ENCODE results near the gene HOATZ.

Gene HOATZ

DNA sequence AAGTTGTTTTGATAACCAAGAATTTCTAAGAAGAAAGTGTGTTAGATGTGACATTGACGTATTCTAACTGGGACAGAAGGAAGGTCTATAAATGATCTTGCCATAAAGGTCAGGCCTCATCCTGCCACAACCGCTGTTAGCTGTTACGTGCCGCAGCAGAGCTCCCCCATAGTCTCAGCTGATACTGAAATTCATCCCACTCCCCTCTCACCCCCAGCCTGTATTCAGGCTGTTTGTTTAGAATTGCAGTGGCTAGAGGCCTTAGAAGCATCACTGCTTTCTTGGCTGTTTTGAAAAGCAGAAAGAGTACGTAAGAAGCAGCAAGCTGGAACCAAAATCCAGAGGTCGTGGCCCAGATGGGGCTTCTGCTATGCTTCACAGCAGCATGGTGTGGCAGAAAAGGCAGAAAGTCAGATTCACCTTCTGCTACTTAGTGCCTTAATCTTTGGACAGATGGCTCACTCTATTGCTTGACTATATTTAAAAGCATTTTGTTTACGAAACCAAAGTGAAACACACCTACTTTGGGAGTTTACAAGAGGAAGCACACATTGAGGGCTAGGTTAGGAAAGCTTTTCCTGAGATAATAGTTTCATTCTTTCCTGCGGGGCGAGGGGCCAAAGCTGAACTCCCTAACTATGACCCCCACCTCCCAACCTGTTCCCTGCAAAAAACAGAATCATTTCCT, 25.0 kb downstream of the HOATZ start:
- Histone ChIP-seq H3K36me3 (ENCODE audit: low read length) (no peaks in the 10 kb centered on the region), H3K9me3 (ENCODE audit: insufficient read depth, low read length) (no peaks in the 10 kb centered on the region), H2AFZ (ENCODE audit: low read depth, low read length, severe bottlenecking) (no peak overlapping the region), H3K4me2 (ENCODE audit: low read depth, low read length, poor library complexity, severe bottlenecking) (no peak overlapping the region), H3K27me3 (ENCODE audit: low read length) (no peaks in the 10 kb centered on the region), H3K9ac (ENCODE audit: low read length) (no peak overlapping the region), H3F3A (ENCODE audit: insufficient read depth) (no peaks in the 10 kb centered on the region), H3K27ac (ENCODE audit: low read depth, low read length) (no peak overlapping the region), H3K9me2 (replicated peaks; ENCODE audit: insufficient read depth, low read length) (no peaks in the 10 kb centered on the region), H4K20me1 (ENCODE audit: low read depth, low read length) (no peaks in the 10 kb centered on the region), H3K79me2 (ENCODE audit: insufficient read depth, low read length) (no peaks in the 10 kb centered on the region), H3K4me3 (ENCODE audit: insufficient read depth, low read length, poor library complexity, severe bottlenecking) (no peak overlapping the region)
- TF ChIP-seq EZH2phosphoT487 (conservative IDR thresholded peaks at IDR 0.05; ENCODE audit: low read length), result no peak
- TF ChIP-seq, protein P1, sequence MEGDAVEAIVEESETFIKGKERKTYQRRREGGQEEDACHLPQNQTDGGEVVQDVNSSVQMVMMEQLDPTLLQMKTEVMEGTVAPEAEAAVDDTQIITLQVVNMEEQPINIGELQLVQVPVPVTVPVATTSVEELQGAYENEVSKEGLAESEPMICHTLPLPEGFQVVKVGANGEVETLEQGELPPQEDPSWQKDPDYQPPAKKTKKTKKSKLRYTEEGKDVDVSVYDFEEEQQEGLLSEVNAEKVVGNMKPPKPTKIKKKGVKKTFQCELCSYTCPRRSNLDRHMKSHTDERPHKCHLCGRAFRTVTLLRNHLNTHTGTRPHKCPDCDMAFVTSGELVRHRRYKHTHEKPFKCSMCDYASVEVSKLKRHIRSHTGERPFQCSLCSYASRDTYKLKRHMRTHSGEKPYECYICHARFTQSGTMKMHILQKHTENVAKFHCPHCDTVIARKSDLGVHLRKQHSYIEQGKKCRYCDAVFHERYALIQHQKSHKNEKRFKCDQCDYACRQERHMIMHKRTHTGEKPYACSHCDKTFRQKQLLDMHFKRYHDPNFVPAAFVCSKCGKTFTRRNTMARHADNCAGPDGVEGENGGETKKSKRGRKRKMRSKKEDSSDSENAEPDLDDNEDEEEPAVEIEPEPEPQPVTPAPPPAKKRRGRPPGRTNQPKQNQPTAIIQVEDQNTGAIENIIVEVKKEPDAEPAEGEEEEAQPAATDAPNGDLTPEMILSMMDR (IDR thresholded peaks at IDR 0.05; ENCODE audit: insufficient read depth, low read length, poor library complexity, severe bottlenecking), result no peak

DNA sequence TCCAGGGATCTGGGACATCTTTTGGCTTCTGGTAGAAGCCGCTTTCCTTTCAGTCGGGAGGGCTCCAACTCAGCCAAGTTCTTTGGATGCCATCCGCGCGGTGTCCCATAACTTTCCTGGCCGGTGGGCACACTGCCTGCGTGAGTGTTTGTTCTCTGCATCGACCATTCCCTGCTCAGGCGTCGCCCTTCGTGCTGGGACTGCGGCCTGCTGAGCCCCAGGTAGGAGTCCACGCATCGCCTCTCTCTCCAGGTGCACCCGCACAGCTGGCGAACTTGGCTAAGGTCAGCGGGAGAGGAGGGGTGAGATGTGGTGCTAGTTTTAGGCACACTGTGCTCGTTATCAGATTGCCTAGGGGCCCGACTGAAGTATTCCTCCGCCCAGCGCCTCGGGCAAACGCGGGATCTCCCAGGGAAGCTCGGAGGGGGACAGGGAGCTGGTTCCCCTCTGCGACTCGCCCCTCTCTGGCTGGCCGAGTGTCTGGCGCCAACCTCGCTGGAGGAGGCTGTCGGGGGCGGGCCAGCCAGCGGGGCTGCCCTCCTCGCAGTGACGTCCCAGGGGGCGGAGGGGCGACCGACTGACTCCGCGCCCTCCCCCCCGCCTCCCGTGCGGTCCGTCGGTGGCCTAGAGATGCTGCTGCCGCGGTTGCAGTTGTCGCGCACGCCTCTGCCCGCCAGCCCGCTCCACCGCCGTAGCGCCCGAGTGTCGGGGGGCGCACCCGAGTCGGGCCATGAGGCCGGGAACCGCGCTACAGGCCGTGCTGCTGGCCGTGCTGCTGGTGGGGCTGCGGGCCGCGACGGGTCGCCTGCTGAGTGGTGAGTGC, 25.7 kb downstream of the HOATZ start, which contains the start of gene LAYN:
Gene LAYN, plus strand, starts transcription at position 607 of the 823 bp plus-strand sequence. Its CDS starts 124 bp downstream, at position 731.
- no peaks in the 10 kb centered on the region for H3K79me2 ChIP-seq (ENCODE audit: insufficient read depth, low read length)
- no peaks in the 10 kb centered on the region for H3K9me3 ChIP-seq (ENCODE audit: insufficient read depth, low read length)
- H3K27ac ChIP-seq (ENCODE audit: low read depth, low read length), result no peak within 1 kb of the TSS
- no peak within 1 kb of the TSS for H2AFZ ChIP-seq (ENCODE audit: low read depth, low read length, severe bottlenecking)
- no peaks in the 10 kb centered on the region for H3K9me2 ChIP-seq (replicated peaks; ENCODE audit: insufficient read depth, low read length)
- TF ChIP-seq EZH2phosphoT487 (conservative IDR thresholded peaks at IDR 0.05; ENCODE audit: low read length), result no peak
- TF ChIP-seq, protein P1 (IDR thresholded peaks at IDR 0.05; ENCODE audit: insufficient read depth, low read length, poor library complexity, severe bottlenecking), result no peak
- no peaks in the 10 kb centered on the region for H3K27me3 ChIP-seq (ENCODE audit: low read length)
- no peaks in the 10 kb centered on the region for H3K36me3 ChIP-seq (ENCODE audit: low read length)
- no peaks in the 10 kb centered on the region for H4K20me1 ChIP-seq (ENCODE audit: low read depth, low read length)
- H3K9ac ChIP-seq (ENCODE audit: low read length), result no peak within 1 kb of the TSS
- H3K4me2 ChIP-seq (ENCODE audit: low read depth, low read length, poor library complexity, severe bottlenecking), result no peak within 1 kb of the TSS
- H3F3A ChIP-seq (ENCODE audit: insufficient read depth), result no peaks in the 10 kb centered on the region
- H3K4me3 ChIP-seq (ENCODE audit: insufficient read depth, low read length, poor library complexity, severe bottlenecking), result no peak within 1 kb of the TSS

DNA sequence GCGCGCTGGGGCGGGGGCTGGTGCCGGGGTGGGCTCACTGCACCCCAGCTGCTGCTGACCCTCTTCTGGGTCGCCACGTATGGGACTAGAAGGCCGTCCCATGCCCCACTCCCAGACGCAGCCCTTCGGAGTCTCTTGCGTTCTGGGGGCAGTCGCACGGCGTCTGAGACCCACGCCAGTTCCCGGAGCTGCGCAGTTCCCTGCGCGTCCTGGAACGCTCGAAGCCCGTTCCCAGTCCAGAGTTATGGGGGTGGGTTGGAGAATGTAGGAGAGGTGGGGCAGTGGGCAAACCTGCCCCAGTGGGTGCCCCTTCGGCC, 26.3 kb downstream of the HOATZ start:
- H3F3A ChIP-seq (ENCODE audit: insufficient read depth), result no peaks in the 10 kb centered on the region
- no peak overlapping the region for H3K4me3 ChIP-seq (ENCODE audit: insufficient read depth, low read length, poor library complexity, severe bottlenecking)
- H3K27ac ChIP-seq (ENCODE audit: low read depth, low read length), result no peak overlapping the region
- no peak overlapping the region for H3K4me2 ChIP-seq (ENCODE audit: low read depth, low read length, poor library complexity, severe bottlenecking)
- H3K9me3 ChIP-seq (ENCODE audit: insufficient read depth, low read length), result no peaks in the 10 kb centered on the region
- TF ChIP-seq, protein P1 (IDR thresholded peaks at IDR 0.05; ENCODE audit: insufficient read depth, low read length, poor library complexity, severe bottlenecking), result no peak
- TF ChIP-seq EZH2phosphoT487 (conservative IDR thresholded peaks at IDR 0.05; ENCODE audit: low read length), result no peak
- no peaks in the 10 kb centered on the region for H3K36me3 ChIP-seq (ENCODE audit: low read length)
- no peaks in the 10 kb centered on the region for H3K27me3 ChIP-seq (ENCODE audit: low read length)
- H3K79me2 ChIP-seq (ENCODE audit: insufficient read depth, low read length), result no peaks in the 10 kb centered on the region
- H4K20me1 ChIP-seq (ENCODE audit: low read depth, low read length), result no peaks in the 10 kb centered on the region
- H3K9ac ChIP-seq (ENCODE audit: low read length), result no peak overlapping the region
- H3K9me2 ChIP-seq (replicated peaks; ENCODE audit: insufficient read depth, low read length), result no peaks in the 10 kb centered on the region
- H2AFZ ChIP-seq (ENCODE audit: low read depth, low read length, severe bottlenecking), result no peak overlapping the region

Measured in SU-DHL-6 (cell line).